Fibroblast of mammary gland (primary cell): ENCODE data around the gene MBP.
"Not testable (repeated sequence)": the region's sequence is repeated elsewhere in the genome, so short reads cannot be mapped to it uniquely, and the experiment has no call there.

Experiments used
- DNase-seq: peaks from one replicate; pipeline ENCODE4 v3.0.0-alpha.2; 2010; ENCODE audit warnings: low read depth
- H3K4me3 ChIP-seq: 2 replicates; pipeline ENCODE4 v1.5.1; 2011; ENCODE audit warnings: low read depth, mild to moderate bottlenecking, low read length, moderate library complexity; ENCODE audit not compliant: control insufficient read depth
- TF ChIP-seq, protein P1 (sequence below): conservative IDR thresholded peaks from 2 replicates; pipeline ENCODE4 v1.5.1; 2011; ENCODE audit warnings: low read depth, low read length, inconsistent platforms; ENCODE audit not compliant: control insufficient read depth, insufficient read depth

The MBP gene

GRCh38 chr18:76972241-76972640 is 160.3 kb downstream of the MBP start:
- TF ChIP-seq, protein P1, sequence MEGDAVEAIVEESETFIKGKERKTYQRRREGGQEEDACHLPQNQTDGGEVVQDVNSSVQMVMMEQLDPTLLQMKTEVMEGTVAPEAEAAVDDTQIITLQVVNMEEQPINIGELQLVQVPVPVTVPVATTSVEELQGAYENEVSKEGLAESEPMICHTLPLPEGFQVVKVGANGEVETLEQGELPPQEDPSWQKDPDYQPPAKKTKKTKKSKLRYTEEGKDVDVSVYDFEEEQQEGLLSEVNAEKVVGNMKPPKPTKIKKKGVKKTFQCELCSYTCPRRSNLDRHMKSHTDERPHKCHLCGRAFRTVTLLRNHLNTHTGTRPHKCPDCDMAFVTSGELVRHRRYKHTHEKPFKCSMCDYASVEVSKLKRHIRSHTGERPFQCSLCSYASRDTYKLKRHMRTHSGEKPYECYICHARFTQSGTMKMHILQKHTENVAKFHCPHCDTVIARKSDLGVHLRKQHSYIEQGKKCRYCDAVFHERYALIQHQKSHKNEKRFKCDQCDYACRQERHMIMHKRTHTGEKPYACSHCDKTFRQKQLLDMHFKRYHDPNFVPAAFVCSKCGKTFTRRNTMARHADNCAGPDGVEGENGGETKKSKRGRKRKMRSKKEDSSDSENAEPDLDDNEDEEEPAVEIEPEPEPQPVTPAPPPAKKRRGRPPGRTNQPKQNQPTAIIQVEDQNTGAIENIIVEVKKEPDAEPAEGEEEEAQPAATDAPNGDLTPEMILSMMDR: no peak
- no peak for DNase-seq
- no peak overlapping the region for H3K4me3 ChIP-seq

DNA sequence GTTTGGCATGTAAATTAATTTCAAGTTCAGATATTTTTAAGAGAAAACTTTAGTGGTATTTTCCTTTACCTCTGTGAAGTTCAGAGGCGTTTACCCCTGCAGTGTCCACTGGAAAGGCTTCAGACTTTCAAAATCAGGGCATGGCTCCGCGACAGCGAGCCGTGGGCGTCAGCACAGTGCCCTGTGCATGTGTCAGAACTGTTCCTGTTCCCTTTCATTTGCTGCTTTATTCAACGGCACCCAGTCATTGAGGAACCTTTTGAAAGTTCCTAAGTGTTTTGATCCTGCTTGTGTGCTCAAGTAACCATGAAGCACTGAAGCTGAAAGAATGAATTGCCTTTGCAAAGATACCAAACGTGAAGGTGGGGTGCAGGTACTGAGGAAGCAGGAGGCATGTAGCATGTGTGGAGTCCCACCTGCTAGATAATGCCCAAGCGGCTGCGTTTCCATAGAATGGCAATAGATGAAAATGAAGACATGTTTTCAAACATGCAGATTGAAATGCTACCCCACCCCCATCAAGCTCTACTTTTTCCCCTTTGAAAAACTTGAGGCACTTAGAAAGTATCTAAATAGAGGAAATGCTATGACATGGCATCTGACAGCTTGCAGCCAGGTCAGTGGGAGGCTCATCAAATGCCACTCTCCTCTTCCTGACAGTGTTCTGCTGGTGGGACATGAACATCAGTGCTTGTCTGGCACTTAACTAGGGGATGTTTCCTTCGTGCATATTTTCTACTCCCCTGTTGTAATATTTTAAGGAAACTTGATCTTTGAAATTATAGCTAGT is 161.6 kb downstream of the MBP start:
- no peak for DNase-seq
- H3K4me3 ChIP-seq: no peak overlapping the region
- TF ChIP-seq, protein P1: no peak

GRCh38 chr18:76967721-76968472 is 164.7 kb downstream of the MBP start:
- TF ChIP-seq, protein P1: no peak
- no peak for DNase-seq

DNA sequence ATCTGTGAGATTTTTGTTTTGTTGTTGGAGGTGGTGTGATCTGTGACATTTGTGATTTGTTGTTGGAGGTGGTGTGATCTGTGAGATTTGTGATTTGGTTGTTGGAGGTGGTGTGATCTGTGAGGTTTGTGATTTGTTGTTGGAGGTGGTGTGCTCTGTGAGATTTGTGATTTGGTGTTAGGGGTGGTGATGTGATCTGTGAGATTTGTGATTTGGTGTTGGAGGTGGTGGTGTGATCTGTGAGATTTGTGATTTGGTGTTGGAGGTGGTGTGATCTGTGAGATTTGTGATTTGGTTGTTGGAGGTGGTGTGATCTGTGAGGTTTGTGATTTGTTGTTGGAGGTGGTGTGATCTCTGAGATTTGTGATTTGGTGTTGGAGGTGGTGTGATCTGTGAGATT is 165.3 kb downstream of the MBP start:
- not testable (repeated sequence) for DNase-seq, H3K4me3 ChIP-seq

More at GRCh38 chr18:76967721-76968472, 164.7 kb downstream of the MBP start:
- H3K4me3 ChIP-seq: no peak overlapping the region

- DNase-seq, H3K4me3 ChIP-seq: not testable (repeated sequence)
Observed at GRCh38 chr18:76965555-76966151, 166.9 kb downstream of the MBP start.

GRCh38 chr18:76963936-76964335 is 168.6 kb downstream of the MBP start:
- TF ChIP-seq, protein P1: no peak
- no peak overlapping the region for H3K4me3 ChIP-seq
- no peak for DNase-seq

- H3K4me3 ChIP-seq: no peak overlapping the region
- no peak for DNase-seq
- TF ChIP-seq, protein P1: no peak
Observed at GRCh38 chr18:76962851-76963250, 169.7 kb downstream of the MBP start.
